Stimulated activated effector memory CD8-positive, alpha-beta T cell treated with anti-CD3 and anti-CD28 coated beads, Interleukin-12 subunit alpha, Interleukin-12 subunit beta, amount 100 ng/mL, for 72 hours (primary cell): ENCODE results near the gene FITM1.
A peak's percentile ranks its signal among the peaks of the same experiment; 100 is the strongest.

Experiments
- ATAC-seq: fragments of 150-1000 bp; cut with Tn5 transposase; 2 replicates; pipeline ENCODE4 v1.10.0; 2021
- DNase-seq, 2 donors: peaks; one replicate each; pipeline ENCODE4 v3.0.0; 2021 to 2022; ENCODE audit warnings: low spot score in 2 of 2
- H3K27ac Mint-ChIP-seq: one replicate; pipeline ENCODE4 v1.8.0; 2022; ENCODE audit warnings: mild to moderate bottlenecking, mixed read lengths
- H3K36me3 Mint-ChIP-seq: one replicate; pipeline ENCODE4 v1.8.0; 2022; ENCODE audit warnings: mild to moderate bottlenecking, mixed read lengths
- H3K4me1 Mint-ChIP-seq: one replicate; pipeline ENCODE4 v1.8.0; 2022; ENCODE audit warnings: mixed read lengths
- H3K4me3 Mint-ChIP-seq: one replicate; pipeline ENCODE4 v1.8.0; 2022; ENCODE audit warnings: mild to moderate bottlenecking, mixed read lengths
- H3K9me3 Mint-ChIP-seq: one replicate; pipeline ENCODE4 v1.8.0; 2022; ENCODE audit warnings: mixed read lengths

FITM1 gene

DNA sequence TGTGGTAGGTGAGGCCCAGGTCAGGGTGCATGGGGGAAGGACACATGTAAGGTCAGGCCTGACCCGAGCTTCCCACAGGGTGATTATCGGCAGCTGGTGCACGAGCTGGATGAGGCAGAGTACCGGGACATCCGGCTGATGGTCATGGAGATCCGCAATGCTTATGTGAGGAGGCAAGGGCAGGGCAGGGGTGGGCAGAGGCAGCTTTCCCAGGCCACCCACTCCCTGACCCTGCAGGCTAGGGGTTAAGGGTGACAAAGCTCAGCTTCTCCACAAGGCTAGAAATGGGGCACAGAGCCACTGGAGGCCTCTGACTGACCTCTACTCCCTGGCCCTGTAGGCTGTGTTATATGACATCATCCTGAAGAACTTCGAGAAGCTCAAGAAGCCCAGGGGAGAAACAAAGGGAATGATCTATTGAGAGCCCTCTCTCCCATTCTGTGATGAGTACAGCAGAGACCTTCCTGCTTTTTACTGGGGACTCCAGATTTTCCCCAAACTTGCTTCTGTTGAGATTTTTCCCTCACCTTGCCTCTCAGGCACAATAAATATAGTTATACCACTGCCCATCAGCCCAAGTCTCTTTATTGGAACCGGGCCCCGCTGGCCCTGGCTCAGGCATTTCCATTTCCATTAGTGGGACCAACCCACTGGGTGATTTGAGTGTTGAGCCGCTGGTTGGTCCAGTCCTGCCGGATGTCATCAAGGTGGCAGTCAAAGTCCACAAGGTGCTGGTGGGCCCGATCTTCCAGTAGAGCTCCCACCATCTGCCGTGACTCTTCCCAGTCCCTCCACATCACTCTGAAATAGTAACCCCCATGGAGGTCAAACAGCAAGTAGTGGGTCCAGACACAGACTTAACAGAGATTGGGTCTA lies 8.2 kb downstream of the FITM1 start:
- H3K4me1 Mint-ChIP-seq, result peaks cover 67% of the 10 kb centered on the region
- H3K27ac Mint-ChIP-seq, result peak overlapping the region; percentile 56
- H3K36me3 Mint-ChIP-seq, result peaks cover 72% of the 10 kb centered on the region
- H3K4me3 Mint-ChIP-seq, result peak overlapping the region; percentile 87
- H3K9me3 Mint-ChIP-seq, result no peaks in the 10 kb centered on the region
- DNase-seq (no peak), ATAC-seq (no peak)

DNA sequence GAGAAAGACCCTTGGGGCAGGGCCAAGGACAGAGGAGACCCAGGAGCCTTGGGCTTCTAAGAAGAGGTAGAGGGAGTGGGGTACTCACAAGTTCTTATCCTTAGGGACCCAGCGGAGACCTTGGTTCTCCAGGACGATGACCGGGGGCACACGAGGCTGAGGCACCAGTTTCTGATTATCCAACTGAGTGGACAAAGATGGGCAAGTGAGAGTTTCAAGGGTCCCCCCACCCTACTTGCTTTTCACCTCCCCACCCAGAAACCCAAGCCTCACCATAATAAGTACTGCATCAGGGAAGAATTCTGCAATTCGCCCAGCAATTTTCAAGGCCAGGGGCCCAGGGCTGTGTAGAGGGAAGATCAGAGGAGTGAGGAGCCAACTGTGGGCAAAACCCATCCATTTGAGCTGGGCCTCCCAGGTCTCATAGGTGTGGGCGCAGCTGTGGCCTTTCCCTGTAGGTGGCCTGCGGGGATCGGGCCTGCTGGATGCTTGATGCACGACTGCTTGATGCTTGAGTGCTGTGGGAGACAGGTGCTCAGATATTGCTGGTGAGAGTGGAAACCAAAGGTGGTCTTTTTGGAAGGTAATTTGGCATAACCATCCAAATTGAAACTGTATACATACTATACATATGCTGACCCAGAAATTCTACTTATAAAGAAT lies 8.9 kb downstream of the FITM1 start:
- H3K27ac Mint-ChIP-seq, result peak overlapping the region; percentile 56
- H3K36me3 Mint-ChIP-seq, result peaks cover 79% of the 10 kb centered on the region
- no peak for DNase-seq

DNA sequence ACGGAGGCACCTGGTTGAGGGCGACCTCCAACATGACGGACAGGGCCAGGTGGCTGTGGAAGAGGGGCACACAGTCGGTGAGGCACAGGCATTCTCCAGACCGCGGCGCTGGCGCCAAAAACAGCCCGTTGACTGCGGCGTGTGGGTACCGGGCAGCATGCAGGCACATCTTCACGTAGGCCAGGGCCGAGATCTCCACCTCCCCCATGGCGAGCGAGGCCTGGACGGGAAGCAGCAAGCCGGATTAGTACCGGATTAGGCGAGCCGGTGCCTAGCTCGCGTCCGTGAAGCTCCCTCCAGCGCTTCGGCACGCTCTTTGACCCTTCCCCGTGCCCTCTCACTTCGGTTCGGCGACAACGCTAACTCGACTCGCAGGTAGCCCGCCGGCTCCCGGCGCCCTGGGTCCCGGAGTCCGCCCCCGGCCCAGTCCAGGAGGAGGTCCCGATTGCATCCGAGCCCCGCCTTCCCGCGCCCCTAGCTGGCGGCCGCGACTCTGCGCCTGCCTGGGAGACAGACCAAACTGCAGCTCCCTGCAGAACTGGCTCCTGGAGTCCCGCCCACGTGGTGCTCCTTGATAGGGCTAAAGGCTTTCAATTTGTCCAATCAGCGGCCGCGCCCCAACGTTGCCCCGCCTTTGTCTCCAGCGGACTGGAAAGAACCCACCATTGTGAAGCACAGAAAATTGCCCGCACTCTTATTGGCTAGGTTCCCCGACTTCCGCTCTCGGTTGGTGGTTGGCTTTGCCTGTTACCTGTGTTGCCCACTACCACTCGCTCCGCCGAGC lies 10.8 kb downstream of the FITM1 start, which contains the start of gene EMC9:
TSS of gene EMC9 (minus strand) at position 495 of the 784 bp plus-strand sequence. CDS start at position 208, 287 bp downstream.
- DNase-seq (peak; percentile 93 to 99), ATAC-seq (peak; percentile 92)
- H3K9me3 Mint-ChIP-seq, result no peaks in the 10 kb centered on the region
- peak within 1 kb of the TSS; percentile 87 for H3K4me3 Mint-ChIP-seq
- peaks cover 79% of the 10 kb centered on the region for H3K4me1 Mint-ChIP-seq
- peaks cover 98% of the 10 kb centered on the region for H3K36me3 Mint-ChIP-seq
- peak within 1 kb of the TSS; percentile 92 for H3K27ac Mint-ChIP-seq

More for the DNA sequence above, 8.9 kb downstream of the FITM1 start:
- ATAC-seq, result no peak
- Mint-ChIP-seq H3K9me3 (no peaks in the 10 kb centered on the region), H3K4me3 (peak overlapping the region; percentile 87), H3K4me1 (peaks cover 73% of the 10 kb centered on the region)

DNA sequence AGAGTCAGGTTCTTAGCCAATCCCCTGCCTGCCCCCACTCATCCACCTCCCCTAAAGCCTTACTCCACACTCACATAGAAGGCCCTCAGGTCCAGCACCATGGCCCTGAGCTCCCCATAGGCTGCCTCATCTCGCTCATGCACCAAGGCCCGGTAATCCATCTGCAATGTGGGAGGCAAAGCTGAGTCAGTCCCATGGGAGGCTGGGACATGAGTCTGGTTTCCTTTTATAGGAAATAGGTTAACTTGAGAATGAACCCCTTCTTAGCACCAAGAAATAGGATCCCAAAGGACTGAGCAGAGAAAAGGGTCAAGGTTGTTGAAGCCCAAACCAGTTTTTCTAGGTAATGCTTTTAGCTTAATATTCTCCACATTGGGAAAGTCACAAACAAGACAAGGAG lies 13.1 kb downstream of the FITM1 start:
- Mint-ChIP-seq H3K27ac (peak overlapping the region; percentile 20), H3K4me3 (peak overlapping the region; percentile 87), H3K36me3 (peaks cover 88% of the 10 kb centered on the region), H3K9me3 (no peaks in the 10 kb centered on the region), H3K4me1 (peaks cover 73% of the 10 kb centered on the region)
- DNase-seq, result no peak
- ATAC-seq, result no peak

DNA sequence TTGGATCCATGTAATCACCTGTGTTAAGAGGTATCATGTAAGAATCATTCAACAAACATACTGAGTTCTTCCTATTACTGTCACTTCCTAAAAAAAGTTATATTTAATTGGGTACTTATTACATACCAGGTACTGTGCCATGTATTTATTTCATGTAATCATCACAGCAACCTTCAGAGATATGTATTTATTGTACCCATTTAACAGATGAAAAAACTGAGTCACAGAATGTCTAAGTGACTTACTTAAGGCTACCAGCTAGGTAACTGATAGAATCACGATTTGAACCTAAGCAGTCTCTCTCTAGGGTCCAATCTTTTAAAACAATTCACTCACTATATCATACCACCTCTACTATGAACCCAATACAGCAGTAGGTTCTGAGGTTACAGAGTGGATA lies 14.0 kb downstream of the FITM1 start:
- H3K27ac Mint-ChIP-seq, result no peak overlapping the region
- peaks cover 73% of the 10 kb centered on the region for H3K4me1 Mint-ChIP-seq
- H3K4me3 Mint-ChIP-seq, result peak overlapping the region; percentile 98
- H3K9me3 Mint-ChIP-seq, result no peaks in the 10 kb centered on the region
- ATAC-seq (no peak), DNase-seq (no peak)
- H3K36me3 Mint-ChIP-seq, result peaks cover 87% of the 10 kb centered on the region

DNA sequence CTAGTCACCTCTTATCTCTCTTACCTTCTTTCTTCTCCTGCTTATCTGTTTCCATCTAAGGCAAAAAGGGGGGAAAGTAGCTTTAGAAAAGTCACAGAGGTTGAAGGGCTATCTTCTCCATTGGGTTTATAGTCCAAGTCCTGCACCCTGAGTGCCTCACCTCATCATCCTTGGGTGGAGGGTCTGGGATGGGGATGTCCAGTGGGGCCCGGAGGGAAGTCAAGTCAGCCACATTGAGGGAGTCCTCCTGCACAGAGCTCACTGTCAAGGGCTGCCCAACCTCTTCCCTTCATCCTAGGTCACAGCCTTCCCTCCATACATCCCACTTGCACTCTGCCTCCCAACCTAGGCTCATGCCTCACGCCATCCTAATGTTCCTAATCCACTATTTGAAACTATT lies 14.8 kb downstream of the FITM1 start:
- H3K4me1 Mint-ChIP-seq, result peaks cover 73% of the 10 kb centered on the region
- no peak for DNase-seq
- no peaks in the 10 kb centered on the region for H3K9me3 Mint-ChIP-seq
- H3K36me3 Mint-ChIP-seq, result peaks cover 82% of the 10 kb centered on the region
- peak overlapping the region; percentile 94 for H3K27ac Mint-ChIP-seq
- ATAC-seq, result no peak
- peak overlapping the region; percentile 98 for H3K4me3 Mint-ChIP-seq

DNA sequence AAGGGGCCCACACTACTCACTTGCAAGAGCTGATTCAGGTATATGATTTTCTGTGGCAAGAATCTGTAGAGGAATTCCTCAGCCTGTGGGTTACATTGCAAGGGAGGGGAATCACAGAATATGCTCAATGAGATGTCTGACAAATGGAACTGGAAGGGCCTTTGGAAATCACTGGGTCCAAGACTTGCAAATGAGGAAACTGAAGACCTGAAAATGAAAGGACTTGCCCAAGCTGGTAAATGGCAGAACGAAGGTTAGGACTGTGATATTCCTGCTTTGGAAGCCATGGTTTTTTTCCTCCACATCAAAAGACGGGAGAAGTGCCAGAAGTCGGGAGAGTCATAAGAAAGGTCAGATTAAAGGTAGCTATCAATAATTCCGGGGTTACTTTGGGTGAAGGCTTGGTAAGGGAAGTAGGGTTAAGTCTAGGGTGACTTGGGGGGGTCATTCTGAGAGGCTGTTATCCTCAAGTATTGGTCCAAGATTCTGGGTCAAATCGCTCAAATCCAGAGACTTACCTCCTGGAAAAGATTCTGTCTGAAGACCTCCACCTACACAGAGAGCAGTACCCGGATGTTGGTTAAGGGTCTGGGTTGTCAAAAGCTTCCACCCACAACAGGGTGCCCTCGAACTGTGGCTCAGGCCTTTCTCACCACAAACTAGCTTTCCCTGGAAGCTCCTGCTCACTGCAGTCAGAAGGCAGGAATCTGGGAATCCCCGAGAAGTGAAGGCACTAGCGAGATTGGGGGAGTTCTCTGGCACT lies 15.4 kb downstream of the FITM1 start:
- ATAC-seq (no peak), DNase-seq (no peak)
- peak overlapping the region; percentile 98 for H3K4me3 Mint-ChIP-seq
- H3K36me3 Mint-ChIP-seq, result peaks cover 82% of the 10 kb centered on the region
- H3K4me1 Mint-ChIP-seq, result peaks cover 75% of the 10 kb centered on the region
- H3K9me3 Mint-ChIP-seq, result no peaks in the 10 kb centered on the region
- peak overlapping the region; percentile 94 for H3K27ac Mint-ChIP-seq

DNA sequence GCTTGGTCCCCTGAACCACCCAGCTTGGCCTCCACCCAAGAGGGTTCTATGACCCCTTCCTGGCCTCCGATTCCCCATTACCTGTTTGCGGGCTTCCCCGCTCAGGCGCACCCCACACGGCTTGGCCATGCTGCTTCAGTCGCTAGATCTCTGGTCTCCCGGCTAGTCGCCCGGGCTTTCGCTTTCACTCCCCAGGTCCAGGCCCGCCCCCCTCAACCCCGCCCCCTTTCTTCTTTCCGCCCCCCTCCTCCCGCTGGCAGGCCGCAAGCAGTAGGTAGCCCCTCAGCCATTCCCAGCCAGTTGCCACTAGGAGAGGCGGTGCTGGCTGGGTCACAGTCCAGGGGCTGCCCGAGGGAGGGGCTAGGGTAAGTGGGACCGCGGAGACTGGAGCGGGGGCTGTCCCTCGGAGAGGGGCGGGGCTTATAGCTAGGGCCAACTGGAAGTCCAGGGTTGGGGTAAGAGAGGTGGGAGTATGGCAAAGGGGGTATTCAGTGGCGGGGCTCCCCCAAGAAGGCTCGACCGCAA lies 16.1 kb downstream of the FITM1 start, which contains the start of gene PSME2:
TSS of gene PSME2 (minus strand) at position 158 of the 525 bp plus-strand sequence. CDS start at position 129, 29 bp downstream.
- Mint-ChIP-seq H3K9me3 (no peaks in the 10 kb centered on the region), H3K36me3 (peaks cover 82% of the 10 kb centered on the region), H3K4me1 (peaks cover 76% of the 10 kb centered on the region), H3K27ac (peak within 1 kb of the TSS; percentile 94), H3K4me3 (peak within 1 kb of the TSS; percentile 98)
- peak; percentile 79 to 97 for DNase-seq
- ATAC-seq, result peak; percentile 75

DNA sequence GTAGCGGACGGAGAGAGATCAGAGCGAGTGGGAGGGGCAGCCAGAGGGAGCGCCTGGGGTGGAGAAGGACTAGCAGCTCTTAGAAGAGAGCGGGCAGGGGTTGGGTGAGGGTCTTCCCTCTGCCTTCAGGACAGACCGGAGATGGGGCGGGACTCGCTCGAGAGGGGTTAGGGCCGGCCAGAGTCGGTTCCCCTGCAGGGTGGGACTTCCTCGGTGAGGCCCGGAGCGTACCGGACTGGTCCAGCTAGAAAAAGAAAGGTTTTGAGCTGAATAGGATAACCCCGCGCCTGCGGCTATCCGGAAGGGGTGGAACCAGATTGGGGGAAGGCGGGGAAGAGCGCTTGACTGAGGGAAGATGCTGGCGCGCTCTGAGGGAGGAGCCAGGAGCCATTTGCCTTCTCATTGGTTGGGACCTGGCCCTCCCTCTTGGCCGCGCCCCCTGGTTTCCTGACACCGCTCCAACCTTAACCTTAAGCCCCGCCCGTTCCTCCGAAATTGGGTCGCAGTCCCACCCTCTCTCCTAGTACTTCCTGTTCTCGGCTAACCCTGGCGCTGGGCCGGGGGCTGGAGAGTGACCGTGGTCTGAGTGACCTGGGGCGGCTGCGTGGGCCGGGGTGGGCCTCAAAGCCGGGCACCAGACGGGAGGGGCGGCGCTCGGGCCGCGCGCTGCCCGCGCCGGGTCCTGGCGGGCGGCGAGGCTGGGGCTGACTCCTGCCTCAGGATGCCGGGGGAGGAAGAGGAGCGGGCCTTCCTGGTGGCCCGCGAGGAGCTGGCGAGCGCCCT lies 16.7 kb downstream of the FITM1 start, which contains the start of gene RNF31:
TSS of gene RNF31 (plus strand) at position 521 of the 783 bp plus-strand sequence. CDS start at position 722, 201 bp downstream.
- no peaks in the 10 kb centered on the region for H3K9me3 Mint-ChIP-seq
- H3K4me3 Mint-ChIP-seq, result peak within 1 kb of the TSS; percentile 98
- H3K36me3 Mint-ChIP-seq, result peaks cover 82% of the 10 kb centered on the region
- H3K27ac Mint-ChIP-seq, result peak within 1 kb of the TSS; percentile 94
- DNase-seq, result peak; percentile 79 to 97
- ATAC-seq, result peak; percentile 92
- H3K4me1 Mint-ChIP-seq, result peaks cover 70% of the 10 kb centered on the region

DNA sequence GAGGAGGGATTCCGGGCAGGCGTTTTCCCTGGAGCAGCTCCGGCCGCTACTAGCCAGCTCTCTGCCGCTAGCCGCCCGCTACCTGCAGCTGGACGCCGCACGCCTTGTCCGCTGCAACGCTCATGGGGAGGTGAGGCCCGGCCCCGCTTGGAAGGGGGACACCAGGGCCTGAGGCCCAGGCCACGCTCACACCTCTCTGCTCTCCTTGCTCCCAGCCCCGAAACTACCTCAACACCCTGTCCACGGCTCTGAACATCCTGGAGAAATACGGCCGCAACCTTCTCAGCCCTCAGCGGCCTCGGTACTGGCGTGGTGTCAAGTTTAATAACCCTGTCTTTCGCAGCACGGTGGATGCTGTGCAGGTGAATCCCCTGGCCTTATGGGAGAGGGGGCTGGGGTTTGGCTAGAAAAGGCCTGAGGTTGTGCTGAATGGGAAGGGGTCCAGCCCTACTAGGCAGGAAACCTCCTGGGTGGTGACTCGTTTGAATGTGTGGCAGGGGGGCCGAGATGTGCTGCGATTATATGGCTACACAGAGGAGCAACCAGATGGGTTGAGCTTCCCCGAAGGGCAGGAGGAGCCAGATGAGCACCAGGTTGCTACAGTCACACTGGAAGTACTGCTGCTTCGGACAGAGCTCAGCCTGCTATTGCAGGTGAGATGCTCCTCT lies 17.4 kb downstream of the FITM1 start:
- ATAC-seq (no peak), DNase-seq (no peak)
- Mint-ChIP-seq H3K4me3 (peak overlapping the region; percentile 98), H3K4me1 (peaks cover 65% of the 10 kb centered on the region), H3K36me3 (peaks cover 82% of the 10 kb centered on the region), H3K9me3 (no peaks in the 10 kb centered on the region), H3K27ac (peak overlapping the region; percentile 94)

DNA sequence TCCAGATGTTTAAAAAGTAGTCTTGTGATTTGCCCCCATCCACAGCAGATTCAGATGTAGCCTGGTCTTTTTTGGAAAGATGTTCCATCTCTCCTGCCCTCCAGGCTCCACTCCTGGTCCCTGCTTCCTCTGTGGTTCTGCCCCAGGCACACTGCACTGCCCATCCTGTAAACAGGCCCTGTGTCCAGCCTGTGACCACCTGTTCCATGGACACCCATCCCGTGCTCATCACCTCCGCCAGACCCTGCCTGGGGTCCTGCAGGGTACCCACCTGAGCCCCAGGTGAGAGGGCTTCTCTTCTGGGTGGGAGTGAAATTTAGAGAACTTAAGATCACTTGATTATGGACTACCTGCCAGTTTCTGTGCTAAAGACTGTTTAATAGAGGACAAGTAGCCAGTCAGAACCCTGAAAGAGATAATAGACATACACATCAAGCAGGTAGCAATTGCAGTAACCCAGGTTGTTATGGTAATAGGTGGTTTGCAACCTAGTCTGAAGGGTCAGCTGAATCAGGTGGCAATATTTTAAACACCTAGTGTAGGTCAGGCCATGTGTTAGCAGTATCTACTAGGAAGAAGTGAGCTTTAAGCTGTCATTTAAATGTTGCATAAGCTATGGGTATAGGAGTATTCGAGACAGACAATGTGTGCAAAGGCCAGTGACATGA lies 19.0 kb downstream of the FITM1 start:
- Mint-ChIP-seq H3K9me3 (no peaks in the 10 kb centered on the region), H3K4me1 (peaks cover 52% of the 10 kb centered on the region), H3K27ac (no peak overlapping the region), H3K4me3 (peak overlapping the region; percentile 98), H3K36me3 (peaks cover 82% of the 10 kb centered on the region)
- ATAC-seq, result no peak
- DNase-seq, result no peak

DNA sequence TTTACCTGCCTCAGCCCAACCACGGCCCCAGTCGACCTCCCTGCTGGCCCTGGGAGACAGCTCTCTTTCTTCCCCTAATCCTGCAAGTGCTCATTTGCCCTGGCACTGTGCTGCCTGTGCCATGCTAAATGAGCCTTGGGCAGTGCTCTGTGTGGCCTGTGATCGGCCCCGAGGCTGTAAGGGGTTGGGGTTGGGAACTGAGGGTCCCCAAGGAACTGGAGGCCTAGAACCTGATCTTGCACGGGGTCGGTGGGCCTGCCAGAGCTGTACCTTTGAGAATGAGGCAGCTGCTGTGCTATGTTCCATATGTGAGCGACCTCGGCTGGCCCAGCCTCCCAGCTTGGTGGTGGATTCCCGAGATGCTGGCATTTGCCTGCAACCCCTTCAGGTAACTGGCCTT lies 19.6 kb downstream of the FITM1 start:
- H3K9me3 Mint-ChIP-seq, result no peaks in the 10 kb centered on the region
- H3K36me3 Mint-ChIP-seq, result peaks cover 82% of the 10 kb centered on the region
- no peak for ATAC-seq
- H3K27ac Mint-ChIP-seq, result peak overlapping the region; percentile 65
- H3K4me3 Mint-ChIP-seq, result no peak overlapping the region
- peaks cover 46% of the 10 kb centered on the region for H3K4me1 Mint-ChIP-seq
- DNase-seq, result no peak

DNA sequence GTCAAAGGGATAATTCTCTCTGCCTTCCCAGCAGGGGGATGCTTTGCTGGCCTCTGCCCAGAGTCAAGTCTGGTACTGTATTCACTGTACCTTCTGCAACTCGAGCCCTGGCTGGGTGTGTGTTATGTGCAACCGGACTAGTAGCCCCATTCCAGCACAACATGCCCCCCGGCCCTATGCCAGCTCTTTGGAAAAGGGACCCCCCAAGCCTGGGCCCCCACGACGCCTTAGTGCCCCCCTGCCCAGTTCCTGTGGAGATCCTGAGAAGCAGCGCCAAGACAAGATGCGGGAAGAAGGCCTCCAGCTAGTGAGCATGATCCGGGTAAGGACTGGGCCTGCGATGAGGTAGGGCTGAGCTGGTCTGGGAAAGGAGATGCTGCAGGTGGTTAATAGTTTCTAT lies 20.1 kb downstream of the FITM1 start:
- Mint-ChIP-seq H3K27ac (peak overlapping the region; percentile 65), H3K36me3 (peaks cover 82% of the 10 kb centered on the region), H3K9me3 (no peaks in the 10 kb centered on the region), H3K4me1 (peaks cover 41% of the 10 kb centered on the region), H3K4me3 (no peak overlapping the region)
- DNase-seq, result no peak
- no peak for ATAC-seq
